Measurements from ENCODE around the gene MPG.
A peak's percentile ranks its signal among the peaks of the same experiment; 100 is the strongest.
"Not testable (repeated sequence)": the region's sequence is repeated elsewhere in the genome, so short reads cannot be mapped to it uniquely, and the experiment has no call there.

Gene MPG

GRCh38 chr16:38941-39892 lies 38.8 kb upstream of the MPG start:
- no peak for TF ChIP-seq Cebpa-rat (IDR thresholded peaks at IDR 0.05)
- H3K27ac ChIP-seq, result peak overlapping the region; percentile 75
- no peaks in the 10 kb centered on the region for H3K27me3 ChIP-seq
- H3K4me1 ChIP-seq, result peaks cover 82% of the 10 kb centered on the region
- H3K9me3 ChIP-seq, result peaks cover 5% of the 10 kb centered on the region
- peak overlapping the region; percentile 60 for H3K9ac ChIP-seq
- H4K20me1 ChIP-seq, result no peaks in the 10 kb centered on the region
- H3K36me3 ChIP-seq, result peaks cover 53% of the 10 kb centered on the region
- peak overlapping the region; percentile 81 for H3K4me2 ChIP-seq
- H3K4me3 ChIP-seq, result no peak overlapping the region

GRCh38 chr16:41439-42068 lies 36.5 kb upstream of the MPG start:
- Histone ChIP-seq H3K4me3 (no peak overlapping the region), H3K4me1 (peaks cover 73% of the 10 kb centered on the region), H3K4me2 (no peak overlapping the region), H3K36me3 (peaks cover 76% of the 10 kb centered on the region), H3K9me3 (peaks cover 5% of the 10 kb centered on the region), H3K27ac (no peak overlapping the region), H3K9ac (no peak overlapping the region), H3K27me3 (no peaks in the 10 kb centered on the region), H4K20me1 (peaks cover 15% of the 10 kb centered on the region)
- TF ChIP-seq Cebpa-rat (IDR thresholded peaks at IDR 0.05), result no peak

GRCh38 chr16:42069-42457 lies 36.0 kb upstream of the MPG start:
- no peak overlapping the region for H3K27ac ChIP-seq
- H3K9me3 ChIP-seq, result peaks cover 5% of the 10 kb centered on the region
- TF ChIP-seq Cebpa-rat (IDR thresholded peaks at IDR 0.05), result no peak
- no peak overlapping the region for H3K9ac ChIP-seq
- H4K20me1 ChIP-seq, result peaks cover 15% of the 10 kb centered on the region
- peak overlapping the region; percentile 41 for H3K4me2 ChIP-seq
- no peaks in the 10 kb centered on the region for H3K27me3 ChIP-seq
- H3K36me3 ChIP-seq, result peaks cover 81% of the 10 kb centered on the region
- no peak overlapping the region for H3K4me3 ChIP-seq
- H3K4me1 ChIP-seq, result peaks cover 68% of the 10 kb centered on the region

- peaks cover 5% of the 10 kb centered on the region for H3K9me3 ChIP-seq
- no peak overlapping the region for H3K9ac ChIP-seq
- no peak for TF ChIP-seq Cebpa-rat (IDR thresholded peaks at IDR 0.05)
- H4K20me1 ChIP-seq, result peaks cover 15% of the 10 kb centered on the region
- H3K4me3 ChIP-seq, result no peak overlapping the region
- H3K4me2 ChIP-seq, result peak overlapping the region; percentile 41
- H3K27me3 ChIP-seq, result no peaks in the 10 kb centered on the region
- H3K36me3 ChIP-seq, result peaks cover 87% of the 10 kb centered on the region
- H3K27ac ChIP-seq, result no peak overlapping the region
- H3K4me1 ChIP-seq, result peaks cover 62% of the 10 kb centered on the region
Observed at GRCh38 chr16:42691-43090, 35.3 kb upstream of the MPG start.

GRCh38 chr16:43294-43693 lies 34.7 kb upstream of the MPG start:
- TF ChIP-seq Cebpa-rat (IDR thresholded peaks at IDR 0.05), result no peak
- Histone ChIP-seq H4K20me1 (peaks cover 15% of the 10 kb centered on the region), H3K9ac (no peak overlapping the region), H3K9me3 (peaks cover 5% of the 10 kb centered on the region), H3K4me1 (peaks cover 56% of the 10 kb centered on the region), H3K27me3 (no peaks in the 10 kb centered on the region), H3K36me3 (peaks cover 87% of the 10 kb centered on the region), H3K27ac (no peak overlapping the region), H3K4me3 (no peak overlapping the region), H3K4me2 (no peak overlapping the region)

- Histone ChIP-seq H3K27me3 (no peaks in the 10 kb centered on the region), H3K9me3 (peaks cover 5% of the 10 kb centered on the region), H3K9ac (no peak overlapping the region), H3K36me3 (peaks cover 93% of the 10 kb centered on the region), H3K4me3 (no peak overlapping the region), H3K27ac (no peak overlapping the region), H4K20me1 (peaks cover 23% of the 10 kb centered on the region), H3K4me2 (peak overlapping the region; percentile 29), H3K4me1 (peaks cover 42% of the 10 kb centered on the region)
- no peak for TF ChIP-seq Cebpa-rat (IDR thresholded peaks at IDR 0.05)
Observed at GRCh38 chr16:44655-45054, 33.4 kb upstream of the MPG start.

- no peak overlapping the region for H3K4me2 ChIP-seq
- peaks cover 98% of the 10 kb centered on the region for H3K36me3 ChIP-seq
- TF ChIP-seq Cebpa-rat (IDR thresholded peaks at IDR 0.05), result no peak
- no peaks in the 10 kb centered on the region for H3K27me3 ChIP-seq
- peaks cover 26% of the 10 kb centered on the region for H4K20me1 ChIP-seq
- H3K9me3 ChIP-seq, result peaks cover 5% of the 10 kb centered on the region
- H3K9ac ChIP-seq, result no peak overlapping the region
- H3K4me3 ChIP-seq, result no peak overlapping the region
- peaks cover 38% of the 10 kb centered on the region for H3K4me1 ChIP-seq
- no peak overlapping the region for H3K27ac ChIP-seq
Observed at GRCh38 chr16:45454-45853, 32.6 kb upstream of the MPG start.

- not testable (repeated sequence) for H3K27ac ChIP-seq, H3K4me3 ChIP-seq, H3K9ac ChIP-seq, H3K9me3 ChIP-seq, H3K4me2 ChIP-seq, H3K27me3 ChIP-seq
- peaks cover 98% of the 10 kb centered on the region for H3K36me3 ChIP-seq
- H3K4me1 ChIP-seq, result peaks cover 49% of the 10 kb centered on the region
- H4K20me1 ChIP-seq, result peaks cover 37% of the 10 kb centered on the region
Observed at GRCh38 chr16:46510-46909, 31.5 kb upstream of the MPG start.

GRCh38 chr16:47234-47633 lies 30.8 kb upstream of the MPG start:
- Histone ChIP-seq H3K9ac (no peak overlapping the region), H3K4me2 (no peak overlapping the region), H3K27ac (no peak overlapping the region), H3K9me3 (peaks cover under 1% of the 10 kb centered on the region), H3K4me3 (no peak overlapping the region), H3K4me1 (peaks cover 52% of the 10 kb centered on the region), H4K20me1 (peaks cover 44% of the 10 kb centered on the region), H3K27me3 (no peaks in the 10 kb centered on the region), H3K36me3 (peaks cover 91% of the 10 kb centered on the region)
- no peak for TF ChIP-seq Cebpa-rat (IDR thresholded peaks at IDR 0.05)

All from BLaER1 (cell line).